ENCODE results near the gene SNX15.

- TF ChIP-seq POLR2A (IDR thresholded peaks at IDR 0.05) = no peak
- no peak for TF ChIP-seq CTCF (IDR thresholded peaks at IDR 0.05)
Observed at GRCh38 chr11:65087827-65088226, 60.6 kb downstream of the SNX15 start.
